Prostate gland (tissue), 2 donors: ENCODE measurements around the gene MAP1B. TPM values are rescaled to one million over a fixed set of nuclear protein-coding genes. Genes with fewer than 3 reads are reported as not detected.

Source experiments
- DNase-seq: peaks from one replicate; pipeline ENCODE4 v3.0.0-alpha.2; 2019; ENCODE audit warnings: low spot score
- H3K27ac ChIP-seq, 2 donors: fragments of 200-600 bp; sonication (generic); 2 replicates each; pipeline ENCODE4 v1.5.1; 2017 to 2019
- H3K27me3 ChIP-seq: fragments of 200-600 bp; sonication (generic); replicated peaks from 2 replicates; pipeline ENCODE4 v1.5.1; 2019; ENCODE audit not compliant: insufficient read depth
- H3K36me3 ChIP-seq, 2 donors: fragments of 200-600 bp; sonication (generic); 1 replicate in 1 of 2; 2 replicates in 1 of 2; pipeline versions ENCODE4 v1.5.1 to v1.8.1; 2017 to 2019
- H3K4me1 ChIP-seq: fragments of 200-600 bp; sonication (generic); replicated peaks from 2 replicates; pipeline ENCODE4 v1.5.1; 2019
- H3K4me3 ChIP-seq, 2 donors: fragments of 200-600 bp; sonication (generic); 2 replicates each; pipeline ENCODE4 v1.5.1; 2017 to 2019
- H3K9me3 ChIP-seq: fragments of 200-600 bp; sonication (generic); 2 replicates; pipeline ENCODE4 v1.5.1; 2017
- CTCF ChIP-seq, 4 experiments: fragments of 200-600 bp in 2 of 4; fragments of 450-650 bp in 2 of 4; sonication (generic) in 2 of 4; IDR thresholded peaks; 1 replicate in 3 of 4; 2 replicates in 1 of 4; pipeline ENCODE4 v1.5.1; 2016 to 2019; ENCODE audit warnings: antibody characterized with exemption in 4 of 4, mild to moderate bottlenecking in 2 of 4, moderate library complexity in 2 of 4
- POLR2A ChIP-seq: fragments of 450-650 bp; IDR thresholded peaks from one replicate; pipeline ENCODE4 v1.6.1; 2016; ENCODE audit warnings: antibody characterized with exemption, mild to moderate bottlenecking
- POLR2AphosphoS5 ChIP-seq: sonication (generic); formaldehyde crosslinking; IDR thresholded peaks from one replicate; pipeline ENCODE4 v1.6.1; 2017; ENCODE audit warnings: antibody characterized with exemption
- WGBS: methylation state at CpG from one replicate; pipeline ENCODE4 v1.1.5; 2018; 5-methylcytosine and 5-hydroxymethylcytosine counted together
- intact Hi-C: fragments of 100-400 bp; cut with DNase I; formaldehyde crosslinking; loops from one replicate; pipeline ENCODE4 v1.14.2; 2022
- total RNA-seq, 2 donors: library from RNA; depleted of rRNA; stranded (reverse); fragments of >200 nt; gene quantifications; one replicate each; pipeline ENCODE4 v1.1.0, GENCODE V29; 2016

MAP1B gene
- total RNA-seq, 2 donors from 2014 or later = 99.6 to 515 TPM

- no peak for DNase-seq
- no peaks in the 10 kb centered on the region for H3K27me3 ChIP-seq
- 99% methylated on average over 2 of the region's 2 CpGs for WGBS
- H3K4me1 ChIP-seq = no peaks in the 10 kb centered on the region
- no peak overlapping the region for H3K4me3 ChIP-seq
- no peak overlapping the region for H3K27ac ChIP-seq
- TF ChIP-seq POLR2A (no peak), POLR2AphosphoS5 (no peak), CTCF (IDR thresholded peaks at IDR 0.05) (no peak)
- intact Hi-C loops = no loop called here
- H3K36me3 ChIP-seq = no peaks in the 10 kb centered on the region
- no peaks in the 10 kb centered on the region for H3K9me3 ChIP-seq
Observed at GRCh38 chr5:72237415-72237814, 130.1 kb downstream of the MAP1B start.

DNA sequence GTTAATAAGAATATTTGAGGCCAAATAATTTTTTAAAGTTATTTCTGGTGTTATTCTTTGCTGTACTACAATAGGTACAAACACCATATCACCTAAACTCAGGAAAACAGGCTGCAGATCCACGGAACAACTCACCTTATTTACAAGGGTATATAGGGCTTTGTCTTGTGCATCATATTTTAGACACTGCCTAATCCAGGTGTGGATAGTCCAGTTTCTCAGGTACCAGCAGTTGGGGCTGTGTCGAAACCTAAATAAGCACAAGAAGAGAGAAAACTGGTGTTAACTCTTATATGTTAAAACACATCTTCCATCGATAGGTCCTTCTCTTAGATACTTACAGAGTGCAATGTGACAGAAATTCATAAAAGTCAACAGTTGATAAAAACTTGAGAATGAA is 130.6 kb downstream of the MAP1B start:
- 96% methylated on average over 3 of the region's 3 CpGs for WGBS
- no peak overlapping the region for H3K27ac ChIP-seq
- no peaks in the 10 kb centered on the region for H3K36me3 ChIP-seq
- H3K27me3 ChIP-seq = no peaks in the 10 kb centered on the region
- intact Hi-C loops = no loop called here
- no peaks in the 10 kb centered on the region for H3K9me3 ChIP-seq
- DNase-seq = no peak
- TF ChIP-seq POLR2AphosphoS5 = no peak
- TF ChIP-seq POLR2A = no peak
- no peak for TF ChIP-seq CTCF (IDR thresholded peaks at IDR 0.05)
- no peak overlapping the region for H3K4me3 ChIP-seq
- H3K4me1 ChIP-seq = no peaks in the 10 kb centered on the region

DNA sequence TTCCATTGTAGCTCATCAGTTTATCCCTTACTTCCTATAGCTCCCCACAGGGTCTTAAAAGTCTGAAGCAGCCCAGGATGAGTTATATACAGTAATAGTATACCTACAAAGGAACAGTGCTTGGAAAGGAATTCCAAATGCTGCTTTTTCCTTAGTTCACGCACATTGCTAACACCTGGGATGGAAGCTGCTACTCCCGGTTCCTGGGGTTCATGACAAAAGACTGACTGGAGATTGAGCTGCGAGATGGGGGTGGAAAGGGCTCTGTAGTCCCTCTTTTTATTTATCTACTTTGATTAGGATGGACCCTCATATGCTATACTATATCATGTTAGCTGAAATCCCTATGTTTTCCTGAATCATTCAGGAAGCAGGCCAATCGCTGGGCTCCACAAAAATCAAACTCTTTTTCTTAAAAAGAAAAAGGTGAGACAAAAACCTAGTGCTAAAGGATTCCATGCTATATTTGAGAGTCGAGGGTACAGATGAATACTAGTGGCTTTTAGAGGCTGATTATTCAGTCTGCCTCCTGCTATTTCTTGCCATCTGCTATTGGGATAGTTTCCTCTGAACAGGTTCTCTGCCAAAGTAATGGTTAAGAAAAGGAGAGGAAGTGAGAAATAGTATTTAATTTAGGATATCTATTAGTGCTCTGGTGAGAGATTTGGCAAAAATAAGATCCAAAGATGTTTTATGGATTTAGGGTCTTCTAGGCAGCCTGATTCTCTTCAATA is 131.6 kb downstream of the MAP1B start:
- DNase-seq = no peak
- intact Hi-C loops = no loop called here
- Histone ChIP-seq H3K4me1 (no peaks in the 10 kb centered on the region), H3K36me3 (no peaks in the 10 kb centered on the region), H3K27me3 (no peaks in the 10 kb centered on the region), H3K27ac (no peak overlapping the region), H3K4me3 (no peak overlapping the region), H3K9me3 (no peaks in the 10 kb centered on the region)
- WGBS = 93% methylated on average over 5 of the region's 5 CpGs
- TF ChIP-seq POLR2AphosphoS5 = no peak
- TF ChIP-seq CTCF (IDR thresholded peaks at IDR 0.05) = no peak
- no peak for TF ChIP-seq POLR2A

DNA sequence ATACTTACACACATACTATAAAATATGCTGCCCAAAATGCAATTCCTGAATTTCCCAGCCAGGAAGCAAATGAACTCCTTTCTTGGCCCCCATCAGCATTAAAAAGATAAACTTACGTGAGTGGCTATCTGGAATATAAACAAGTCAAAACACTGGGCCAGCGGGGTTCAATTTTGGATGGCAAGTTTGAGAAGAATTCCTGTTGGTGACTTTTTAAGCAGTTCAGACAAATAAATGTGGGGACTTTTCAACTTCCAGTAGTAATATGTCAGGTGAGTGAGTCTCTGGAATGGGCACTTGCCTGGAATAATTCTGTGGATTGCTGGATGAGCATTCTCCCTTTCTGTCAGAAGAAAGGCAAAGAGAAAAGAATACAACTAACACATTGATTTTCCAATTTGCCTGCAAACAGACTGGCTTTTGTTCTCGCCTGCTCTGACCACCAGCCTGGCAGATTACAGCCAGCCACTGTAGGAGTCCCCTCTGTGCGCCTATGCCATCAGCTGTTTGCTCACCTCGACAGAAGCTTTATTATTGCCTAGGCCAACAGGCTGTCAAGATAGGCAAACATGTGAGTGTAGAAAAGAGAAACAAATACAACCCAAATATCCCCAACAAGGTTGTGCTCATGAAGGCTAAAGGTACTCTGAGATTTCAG is 134.2 kb downstream of the MAP1B start:
- intact Hi-C loops = loop anchor here (10.0 kb wide), 1 partner anchor 63 kb away; no protein-coding TSS in a partner anchor
- no peaks in the 10 kb centered on the region for H3K4me1 ChIP-seq
- H3K27ac ChIP-seq = no peak overlapping the region
- H3K9me3 ChIP-seq = no peaks in the 10 kb centered on the region
- WGBS = 79% methylated on average over 5 of the region's 5 CpGs
- no peaks in the 10 kb centered on the region for H3K27me3 ChIP-seq
- TF ChIP-seq POLR2AphosphoS5 (no peak), CTCF (IDR thresholded peaks at IDR 0.05) (no peak), POLR2A (no peak)
- H3K4me3 ChIP-seq = no peak overlapping the region
- no peak for DNase-seq
- no peaks in the 10 kb centered on the region for H3K36me3 ChIP-seq
